A204.1 (cell line): ENCODE measurements around the gene PRRG2.

ENCODE experiments used
- FAIRE-seq: peaks from 2 replicates; lab custom pipeline; 2012; peaks lifted over from hg19 to GRCh38; lab: Jason Lieb, UNC

Gene PRRG2

DNA sequence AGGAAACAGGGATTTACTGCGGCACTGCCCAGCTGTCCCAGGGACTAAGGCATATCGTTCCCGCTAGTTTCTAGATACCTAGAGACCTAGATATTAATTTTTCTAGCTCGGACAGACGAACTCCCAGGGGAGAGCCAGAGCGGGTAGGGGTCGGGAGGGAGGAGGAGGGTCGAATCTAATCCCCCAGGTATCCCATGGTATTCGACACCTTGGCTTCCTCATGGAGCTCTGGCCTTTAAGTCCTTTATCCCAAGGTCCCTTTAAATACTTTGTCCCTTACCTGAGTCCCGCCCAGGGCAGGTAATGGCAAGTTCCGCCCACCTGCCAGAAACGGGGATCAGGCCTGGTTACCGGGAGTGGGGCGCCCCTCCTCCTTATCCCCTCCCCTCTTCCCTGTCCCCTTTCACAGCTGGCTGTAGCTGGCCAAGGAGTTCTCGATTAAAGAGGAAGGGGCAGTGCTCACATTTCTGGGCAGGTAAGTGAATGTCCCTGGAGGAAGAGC, at the start of gene PRRG2:
Gene PRRG2 (plus strand): TSS at position 310 of the 502 bp plus-strand sequence. CDS start 1,904 bp downstream, outside the sequence.
- FAIRE-seq, result no peak

- FAIRE-seq, result no peak
These were observed 47.3 kb upstream of the PRRG2 start for GRCh38 chr19:49533551-49534488.

DNA sequence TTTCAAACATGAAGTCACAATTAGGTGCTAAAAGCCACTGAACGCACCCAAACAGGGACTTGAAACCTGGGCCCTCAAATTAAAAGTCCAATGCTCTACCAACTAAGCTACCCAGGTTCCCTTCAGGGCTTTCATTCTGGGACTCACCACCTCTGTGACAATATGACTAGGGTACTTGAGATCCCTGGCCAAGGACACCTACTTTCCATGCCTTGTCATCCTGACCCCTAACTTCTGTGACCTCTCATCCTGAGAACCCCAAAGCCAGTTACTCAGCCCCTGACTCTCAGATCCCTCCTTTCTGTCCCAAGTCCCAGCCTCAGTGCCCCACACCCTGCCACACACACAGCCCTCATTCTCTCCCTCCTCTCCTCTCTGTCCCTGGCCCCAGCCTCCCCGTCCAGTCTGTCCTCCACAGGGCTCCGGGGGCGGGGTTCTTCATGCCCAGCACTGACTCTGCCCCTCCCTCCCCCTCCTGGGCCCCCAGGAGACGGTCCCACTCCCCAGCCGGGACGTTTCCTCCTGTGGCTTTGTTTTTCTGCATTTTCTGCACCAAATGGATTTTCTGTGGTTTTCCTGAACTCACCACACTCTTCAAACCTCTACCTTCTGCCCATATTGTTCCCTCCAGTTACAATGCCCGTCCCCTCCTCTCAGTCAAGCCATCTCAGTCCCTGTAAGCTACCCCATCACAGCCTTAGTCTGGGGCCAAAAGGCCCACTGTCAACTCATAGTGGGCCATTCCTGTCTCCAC, 46.3 kb upstream of the PRRG2 start:
- no peak for FAIRE-seq

DNA sequence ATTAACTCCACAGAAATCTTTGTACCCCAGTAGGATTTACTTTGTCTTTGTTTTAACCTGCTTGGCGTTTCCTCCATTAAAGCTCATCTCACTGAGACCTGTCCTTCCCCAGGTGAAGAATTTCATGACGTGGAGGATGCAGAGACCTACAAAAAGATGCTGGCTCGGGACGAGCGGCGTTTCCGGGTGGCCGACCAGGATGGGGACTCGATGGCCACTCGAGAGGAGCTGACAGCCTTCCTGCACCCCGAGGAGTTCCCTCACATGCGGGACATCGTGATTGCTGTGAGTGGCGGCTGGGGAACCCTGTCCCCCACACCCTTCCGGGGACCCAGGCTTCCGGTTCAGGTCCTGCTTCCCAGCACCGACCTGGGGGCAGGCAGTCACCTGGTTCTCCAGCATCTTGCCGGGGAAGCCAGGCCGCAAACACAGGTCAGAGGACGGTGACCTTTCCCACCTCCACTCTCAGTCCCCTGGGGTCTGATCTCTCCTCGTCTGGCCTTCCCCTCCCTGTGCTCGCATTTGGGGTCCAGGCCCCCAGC, 44.1 kb upstream of the PRRG2 start:
- FAIRE-seq, result no peak

- FAIRE-seq, result no peak
These were observed 42.5 kb upstream of the PRRG2 start for GRCh38 chr19:49538643-49539042.

DNA sequence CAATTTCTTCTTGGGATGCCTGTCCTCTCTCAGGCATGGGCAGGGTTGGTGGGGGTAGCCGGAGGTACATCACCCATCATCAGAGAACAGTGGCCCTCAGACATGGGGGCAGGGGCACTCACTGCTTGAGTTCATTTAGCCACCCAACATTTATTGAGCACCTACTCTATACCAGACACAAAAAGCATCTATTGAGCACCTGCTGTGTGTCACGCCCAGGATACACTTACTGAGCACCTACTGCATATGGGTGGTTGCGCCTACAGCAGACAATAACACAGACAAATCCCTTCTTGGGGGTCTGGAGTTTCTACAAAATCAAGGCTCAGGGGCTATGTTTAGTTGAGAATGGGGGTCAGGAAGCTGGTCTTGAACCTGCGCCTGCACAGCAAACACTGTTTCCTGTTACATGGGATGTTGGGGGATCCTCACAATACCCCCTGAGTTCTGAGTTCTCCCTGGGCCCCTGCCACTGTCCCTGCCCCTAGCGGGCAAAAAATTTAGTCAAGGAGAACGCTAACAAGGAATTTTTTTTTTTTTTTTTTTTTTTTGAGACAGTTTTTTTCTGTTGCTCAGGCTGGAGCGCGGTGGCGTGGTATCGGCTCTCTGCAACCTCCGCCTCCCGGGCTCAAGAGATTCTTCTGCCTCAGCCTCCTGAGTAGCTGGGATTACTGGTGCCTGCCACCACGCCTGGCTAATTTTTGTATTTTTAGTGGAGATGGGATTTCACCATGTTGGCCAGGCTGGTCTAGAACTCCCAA, 41.7 kb upstream of the PRRG2 start:
- no peak for FAIRE-seq

DNA sequence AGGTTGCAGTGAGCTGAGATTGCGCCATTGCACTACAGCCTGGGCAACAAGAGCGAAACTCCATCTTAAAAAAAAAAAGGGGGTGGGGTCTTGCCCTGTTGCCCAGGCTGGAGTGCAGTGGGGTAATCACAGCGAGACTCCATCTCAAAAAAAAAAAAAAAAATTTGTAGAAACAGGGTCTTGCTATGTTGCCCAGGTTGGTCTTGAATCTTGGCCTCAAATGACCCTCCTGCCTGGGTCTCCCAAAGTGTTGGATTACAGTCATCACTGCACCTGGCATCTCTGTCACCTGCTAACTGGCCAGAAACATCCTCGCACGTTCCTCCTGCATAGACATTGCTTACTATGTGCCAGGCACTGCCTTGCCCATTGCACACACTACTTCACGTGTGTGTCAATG, 39.2 kb upstream of the PRRG2 start:
- FAIRE-seq, result no peak

DNA sequence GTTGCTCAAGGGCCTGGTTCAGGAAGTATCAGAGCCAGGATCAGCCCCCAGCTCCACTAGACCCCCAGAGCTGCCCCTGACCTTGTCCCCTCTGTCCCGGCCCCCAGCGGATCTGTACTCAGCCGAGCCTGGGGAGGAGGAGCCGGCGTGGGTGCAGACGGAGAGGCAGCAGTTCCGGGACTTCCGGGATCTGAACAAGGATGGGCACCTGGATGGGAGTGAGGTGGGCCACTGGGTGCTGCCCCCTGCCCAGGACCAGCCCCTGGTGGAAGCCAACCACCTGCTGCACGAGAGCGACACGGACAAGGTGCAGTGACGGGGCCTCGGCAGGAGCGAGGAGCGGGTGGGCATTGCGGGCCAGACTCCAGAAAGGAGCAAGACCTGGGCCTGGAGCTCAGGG, 38.7 kb upstream of the PRRG2 start:
- FAIRE-seq, result no peak

- no peak for FAIRE-seq
These were observed 38.1 kb upstream of the PRRG2 start for GRCh38 chr19:49543032-49543431.

GRCh38 chr19:49544154-49544553, 37.0 kb upstream of the PRRG2 start:
- FAIRE-seq, result no peak

DNA sequence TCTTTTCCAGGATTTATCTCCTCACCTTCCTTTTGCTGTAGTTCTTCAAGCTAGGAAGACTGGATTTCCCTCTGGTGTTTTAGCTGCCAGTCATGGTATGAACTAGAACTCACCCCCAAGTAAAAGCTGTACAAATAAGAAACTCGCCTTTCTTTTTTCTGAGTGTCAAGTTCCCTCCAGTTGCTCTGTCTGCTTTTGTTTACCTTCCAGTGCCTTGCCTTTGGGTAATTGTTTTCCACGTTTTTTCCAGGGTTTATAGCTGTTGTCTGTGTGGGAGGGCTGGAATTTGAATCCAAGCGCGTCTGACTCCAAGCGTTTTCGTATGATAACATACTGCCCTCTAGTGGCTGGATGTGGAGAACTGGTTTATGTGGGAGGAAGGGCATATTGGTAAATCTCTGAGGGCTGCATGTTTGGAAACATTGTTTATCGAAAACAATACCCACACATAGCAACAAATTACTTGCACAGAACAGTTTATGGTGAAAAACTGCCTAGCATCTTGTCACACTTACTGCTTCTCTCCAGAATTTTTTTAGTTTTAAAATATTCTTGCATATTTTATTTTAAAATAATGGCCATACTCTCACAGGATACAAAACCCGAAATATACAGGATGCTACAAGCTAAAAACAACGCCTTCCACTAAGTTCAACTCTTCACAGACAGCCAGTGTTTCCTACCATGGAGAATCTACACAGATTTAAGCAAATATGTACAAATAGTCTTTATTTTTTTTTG, 34.1 kb upstream of the PRRG2 start:
- peak; percentile 96 for FAIRE-seq

- no peak for FAIRE-seq
These were observed 32.1 kb upstream of the PRRG2 start for GRCh38 chr19:49549045-49549444.

DNA sequence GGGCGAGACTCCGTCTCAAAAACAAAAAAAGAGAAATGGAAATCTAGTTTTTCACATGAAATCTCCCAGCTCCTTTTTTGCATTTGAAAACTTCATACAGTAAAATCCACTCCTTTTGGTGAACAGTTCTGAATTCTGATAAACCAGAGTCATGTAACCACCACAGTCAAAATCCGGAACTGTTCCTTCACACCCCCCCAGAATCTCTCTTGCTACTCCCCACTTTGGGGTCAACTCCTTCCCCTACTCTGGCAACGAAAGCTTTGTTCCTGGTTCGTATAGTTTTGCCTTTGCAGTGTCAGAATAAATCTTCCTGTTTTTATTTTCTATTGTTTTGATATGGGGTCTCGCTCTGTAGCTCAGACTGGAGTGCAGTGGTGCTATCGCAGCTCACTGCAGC, 29.6 kb upstream of the PRRG2 start:
- FAIRE-seq, result no peak

- FAIRE-seq, result no peak
These were observed 28.4 kb upstream of the PRRG2 start for GRCh38 chr19:49552749-49553148.

DNA sequence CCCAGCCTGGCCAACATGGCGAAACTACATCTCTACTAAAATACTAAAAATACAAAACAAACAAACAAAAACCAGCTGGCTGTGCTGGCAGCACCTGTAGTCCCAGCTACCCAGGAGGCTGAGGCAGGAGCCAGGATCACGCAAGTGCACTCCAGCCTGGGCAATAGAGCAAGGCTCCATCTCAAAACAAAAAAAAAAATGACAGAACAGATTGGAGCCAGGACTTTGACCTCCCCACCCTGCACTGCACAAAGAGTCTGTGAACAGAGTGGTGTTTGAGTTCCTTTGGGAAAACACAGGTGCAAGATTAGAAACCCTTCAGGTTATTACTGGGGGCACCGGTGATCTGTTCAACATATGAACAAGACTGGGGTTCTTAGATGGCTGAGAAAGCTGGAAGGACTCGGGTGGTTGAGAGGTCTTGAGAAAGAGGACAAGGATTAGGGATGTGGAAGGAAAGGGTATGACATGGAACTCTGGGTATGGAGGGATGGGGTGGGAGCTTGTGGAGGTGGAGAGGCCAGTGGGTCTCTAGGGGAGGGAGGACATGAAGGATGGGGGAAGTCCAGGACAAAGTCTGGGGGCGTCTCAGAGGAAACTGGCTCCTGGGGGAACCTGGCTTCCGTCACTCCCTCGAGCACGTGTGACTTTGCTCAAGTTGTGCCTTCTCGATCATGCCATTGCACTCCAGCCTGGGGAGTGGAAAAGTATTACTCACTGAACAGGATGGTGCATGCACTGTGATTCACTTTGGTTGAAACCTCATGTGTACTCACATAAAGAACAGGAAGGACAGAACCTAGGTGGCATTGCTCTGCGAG, 27.5 kb upstream of the PRRG2 start:
- no peak for FAIRE-seq

- no peak for FAIRE-seq
These were observed 26.4 kb upstream of the PRRG2 start for GRCh38 chr19:49554701-49555181.

- FAIRE-seq, result no peak
These were observed 25.3 kb upstream of the PRRG2 start for GRCh38 chr19:49555600-49556411.

GRCh38 chr19:49556412-49557398, 24.4 kb upstream of the PRRG2 start:
- no peak for FAIRE-seq
